ENCODE measurements around the gene ITGB4. TPM values are rescaled to one million over a fixed set of nuclear protein-coding genes. Genes with fewer than 3 reads are reported as not detected.

The ITGB4 gene
- total and polyA plus RNA-seq, 2 of the 13 experiments (the other 11 are each of a cell fraction or from before 2014, with no cell fraction given), result 6.9 to 14.5 TPM

GRCh38 chr17:75750661-75751423 lies 29.6 kb downstream of the ITGB4 start:
- ChIA-PET CTCF (ENCODE audit: low intra/inter-chr PET ratio, low total read pairs) (interaction anchor here (1.5 to 6.3 kb wide), 3 partner anchors 76 to 149 kb away, joined by 4 to 102 read pairs (median 28); partner anchors contain the start of gene SMIM5), POLR2A (interaction anchor here (0.9 to 2.5 kb wide), 8 partner anchors 9 to 122 kb away, joined by 3 to 20 read pairs (median 4); partner anchors contain the start of genes RECQL5 and SMIM5)
- no peak overlapping the region for H2AFZ ChIP-seq (ENCODE audit: low read length)
- no peaks in the 10 kb centered on the region for H3K27me3 ChIP-seq (ENCODE audit: control insufficient read depth in 1 of 2, insufficient read depth in 2 of 2, low read length in 2 of 2)
- H3K79me2 ChIP-seq (ENCODE audit: insufficient read depth, low read length), result no peaks in the 10 kb centered on the region
- in situ Hi-C loops (cut with HindIII; ENCODE audit: extremely low pct_ligation_motif_present, low pct_unique_long_range_greater_than_20kb) (loop anchor here (5.0 to 10.0 kb wide), 2 partner anchors 74 to 136 kb away; no protein-coding TSS in a partner anchor), intact Hi-C loops (cut with micrococcal nuclease; ENCODE audit: unreplicated experiment) (loop anchor here (1.0 to 5.0 kb wide), 2 partner anchors 76 to 139 kb away; no protein-coding TSS in a partner anchor)
- no peak overlapping the region for H3K27ac ChIP-seq (ENCODE audit: extremely low read length, insufficient read depth, low read length)
- DNase-seq (ENCODE audit: low spot score) (no peak), FAIRE-seq (no peak), ATAC-seq (peak; percentile 0; the same call in 1 of the 3 replicates)
- H3K36me3 ChIP-seq (replicated peaks in 1 of 2; ENCODE audit: control insufficient read depth in 1 of 2, insufficient read depth in 2 of 2, low read length in 2 of 2), result no peaks in the 10 kb centered on the region
- 39% methylated on average over 15 of the region's 23 CpGs for WGBS (ENCODE audit: low lambda C conversion rate)
- peaks cover 57% of the 10 kb centered on the region for H3K4me1 ChIP-seq (ENCODE audit: insufficient read depth, low read length)
- no TSS peak for BruUV-seq (replicated peaks)
- no peaks in the 10 kb centered on the region for H4K20me1 ChIP-seq (ENCODE audit: insufficient read depth, low read length)
- H3K4me3 ChIP-seq (replicated peaks in 1 of 3; ENCODE audit: insufficient read depth in 1 of 3, low read depth in 2 of 3, low read length in 3 of 3), result peak overlapping the region in 1 of 3 experiments; percentile 64; a peak in 1 of 6 replicates
- H3K9ac ChIP-seq (ENCODE audit: insufficient read depth, low read depth, low read length), result no peak overlapping the region
- peak overlapping the region; percentile 75 for H3K4me2 ChIP-seq (ENCODE audit: low read depth, low read length)
- H3K9me3 ChIP-seq (ENCODE audit: low read length), result no peaks in the 10 kb centered on the region
- no peak for TF ChIP-seq MZF1 (CRISPR knock-in tag; IDR thresholded peaks at IDR 0.05; ENCODE audit: borderline replicate concordance)
- no peak for TF ChIP-seq NR2F1 (CRISPR knock-in tag; IDR thresholded peaks at IDR 0.05)
- TF ChIP-seq ZBTB38 (CRISPR knock-in tag; IDR thresholded peaks at IDR 0.05), result peak; percentile 88; the same call in 1 of the 2 replicates
- no peak for TF ChIP-seq ETS1 (CRISPR knock-in tag; IDR thresholded peaks at IDR 0.05)
- TF ChIP-seq, protein P1, sequence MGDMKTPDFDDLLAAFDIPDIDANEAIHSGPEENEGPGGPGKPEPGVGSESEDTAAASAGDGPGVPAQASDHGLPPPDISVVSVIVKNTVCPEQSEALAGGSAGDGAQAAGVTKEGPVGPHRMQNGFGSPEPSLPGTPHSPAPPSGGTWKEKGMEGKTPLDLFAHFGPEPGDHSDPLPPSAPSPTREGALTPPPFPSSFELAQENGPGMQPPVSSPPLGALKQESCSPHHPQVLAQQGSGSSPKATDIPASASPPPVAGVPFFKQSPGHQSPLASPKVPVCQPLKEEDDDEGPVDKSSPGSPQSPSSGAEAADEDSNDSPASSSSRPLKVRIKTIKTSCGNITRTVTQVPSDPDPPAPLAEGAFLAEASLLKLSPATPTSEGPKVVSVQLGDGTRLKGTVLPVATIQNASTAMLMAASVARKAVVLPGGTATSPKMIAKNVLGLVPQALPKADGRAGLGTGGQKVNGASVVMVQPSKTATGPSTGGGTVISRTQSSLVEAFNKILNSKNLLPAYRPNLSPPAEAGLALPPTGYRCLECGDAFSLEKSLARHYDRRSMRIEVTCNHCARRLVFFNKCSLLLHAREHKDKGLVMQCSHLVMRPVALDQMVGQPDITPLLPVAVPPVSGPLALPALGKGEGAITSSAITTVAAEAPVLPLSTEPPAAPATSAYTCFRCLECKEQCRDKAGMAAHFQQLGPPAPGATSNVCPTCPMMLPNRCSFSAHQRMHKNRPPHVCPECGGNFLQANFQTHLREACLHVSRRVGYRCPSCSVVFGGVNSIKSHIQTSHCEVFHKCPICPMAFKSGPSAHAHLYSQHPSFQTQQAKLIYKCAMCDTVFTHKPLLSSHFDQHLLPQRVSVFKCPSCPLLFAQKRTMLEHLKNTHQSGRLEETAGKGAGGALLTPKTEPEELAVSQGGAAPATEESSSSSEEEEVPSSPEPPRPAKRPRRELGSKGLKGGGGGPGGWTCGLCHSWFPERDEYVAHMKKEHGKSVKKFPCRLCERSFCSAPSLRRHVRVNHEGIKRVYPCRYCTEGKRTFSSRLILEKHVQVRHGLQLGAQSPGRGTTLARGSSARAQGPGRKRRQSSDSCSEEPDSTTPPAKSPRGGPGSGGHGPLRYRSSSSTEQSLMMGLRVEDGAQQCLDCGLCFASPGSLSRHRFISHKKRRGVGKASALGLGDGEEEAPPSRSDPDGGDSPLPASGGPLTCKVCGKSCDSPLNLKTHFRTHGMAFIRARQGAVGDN (CRISPR knock-in tag; IDR thresholded peaks at IDR 0.05), result peak; percentile 58
- TF ChIP-seq KDM3A (CRISPR knock-in tag; IDR thresholded peaks at IDR 0.05; ENCODE audit: low read depth), result no peak
- no peak for TF ChIP-seq TOE1 (CRISPR knock-in tag; IDR thresholded peaks at IDR 0.05)
- TF ChIP-seq, protein P2, sequence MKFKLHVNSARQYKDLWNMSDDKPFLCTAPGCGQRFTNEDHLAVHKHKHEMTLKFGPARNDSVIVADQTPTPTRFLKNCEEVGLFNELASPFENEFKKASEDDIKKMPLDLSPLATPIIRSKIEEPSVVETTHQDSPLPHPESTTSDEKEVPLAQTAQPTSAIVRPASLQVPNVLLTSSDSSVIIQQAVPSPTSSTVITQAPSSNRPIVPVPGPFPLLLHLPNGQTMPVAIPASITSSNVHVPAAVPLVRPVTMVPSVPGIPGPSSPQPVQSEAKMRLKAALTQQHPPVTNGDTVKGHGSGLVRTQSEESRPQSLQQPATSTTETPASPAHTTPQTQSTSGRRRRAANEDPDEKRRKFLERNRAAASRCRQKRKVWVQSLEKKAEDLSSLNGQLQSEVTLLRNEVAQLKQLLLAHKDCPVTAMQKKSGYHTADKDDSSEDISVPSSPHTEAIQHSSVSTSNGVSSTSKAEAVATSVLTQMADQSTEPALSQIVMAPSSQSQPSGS (CRISPR knock-in tag; IDR thresholded peaks at IDR 0.05), result no peak
- no peak for TF ChIP-seq ARID4A (CRISPR knock-in tag; IDR thresholded peaks at IDR 0.05; ENCODE audit: borderline replicate concordance)
- no peak for TF ChIP-seq NCOA2 (CRISPR knock-in tag; IDR thresholded peaks at IDR 0.05)
